CD4-positive, CD25-positive, alpha-beta regulatory T cell (primary cell): ENCODE measurements around the gene HGF. TPM values are rescaled to one million over a fixed set of nuclear protein-coding genes. Genes with fewer than 3 reads are reported as not detected.

Experiments used
- ATAC-seq, 2 donors: fragments of 150-1000 bp; cut with Tn5 transposase; one replicate each; pipeline ENCODE4 v1.10.0; 2021; ENCODE audit warnings: low read depth in 2 of 2, moderate number of reproducible peaks in 2 of 2, moderate library complexity in 1 of 2
- DNase-seq, 3 donors: peaks; one replicate each; pipeline versions ENCODE4 v3.0.0 to v3.0.0-alpha.2; 2012 to 2022; ENCODE audit warnings: mixed read lengths in 1 of 3
- H3K27ac ChIP-seq: one replicate; pipeline ENCODE4 v1.7.0; 2013; ENCODE audit warnings: mild to moderate bottlenecking, low read length; ENCODE audit not compliant: insufficient read depth, poor library complexity, severe bottlenecking
- H3K27me3 ChIP-seq: one replicate; pipeline ENCODE4 v1.7.0; 2013; ENCODE audit warnings: low read length; ENCODE audit not compliant: control insufficient read depth, insufficient read depth
- H3K36me3 ChIP-seq: one replicate; pipeline ENCODE4 v1.7.0; 2013; ENCODE audit warnings: mild to moderate bottlenecking, low read length, moderate library complexity; ENCODE audit not compliant: control insufficient read depth, insufficient read depth
- H3K4me1 ChIP-seq: 2 replicates; pipeline ENCODE4 v1.7.0; 2013; ENCODE audit warnings: mild to moderate bottlenecking, low read length; ENCODE audit not compliant: insufficient read depth, control insufficient read depth, poor library complexity, severe bottlenecking
- H3K4me3 ChIP-seq: one replicate; pipeline ENCODE4 v1.7.0; 2013; ENCODE audit warnings: low read depth, mild to moderate bottlenecking, low read length, moderate library complexity
- H3K9me3 ChIP-seq, 2 experiments: 1 replicate in 1 of 2; 2 replicates in 1 of 2; pipeline ENCODE4 v1.7.0; 2013; ENCODE audit warnings: low read length in 2 of 2, mild to moderate bottlenecking in 1 of 2, moderate library complexity in 1 of 2; ENCODE audit not compliant: control insufficient read depth in 2 of 2
- H3K27ac Mint-ChIP-seq, 3 donors: one replicate each; pipeline ENCODE4 v1.8.0; 2020 to 2022; ENCODE audit warnings: mild to moderate bottlenecking in 3 of 3, mixed read lengths in 3 of 3, moderate library complexity in 2 of 3
- H3K27me3 Mint-ChIP-seq: one replicate; pipeline ENCODE4 v1.8.0; 2022; ENCODE audit warnings: mild to moderate bottlenecking, mixed read lengths
- H3K36me3 Mint-ChIP-seq: one replicate; pipeline ENCODE4 v1.8.0; 2020; ENCODE audit warnings: mixed read lengths
- H3K4me1 Mint-ChIP-seq, 4 donors: one replicate each; pipeline ENCODE4 v1.8.0; 2020 to 2022; ENCODE audit warnings: mixed read lengths in 4 of 4, mild to moderate bottlenecking in 1 of 4
- H3K4me3 Mint-ChIP-seq, 4 donors: one replicate each; pipeline ENCODE4 v1.8.0; 2020 to 2022; ENCODE audit warnings: mild to moderate bottlenecking in 4 of 4, mixed read lengths in 4 of 4, moderate library complexity in 3 of 4
- H3K9me3 Mint-ChIP-seq, 7 donors: one replicate each; pipeline ENCODE4 v1.8.0; 2020 to 2022; ENCODE audit warnings: mixed read lengths in 7 of 7, mild to moderate bottlenecking in 3 of 7, moderate library complexity in 2 of 7
- polyA plus RNA-seq, 4 donors: library from polyadenylated mRNA; unstranded; fragments of 300-500 nt; fragmentation: Illumina TruSeq; gene quantifications; one replicate each; pipeline ENCODE4 v1.2.3, GENCODE V29; 2021
- total RNA-seq: library from RNA; stranded (reverse); gene quantifications from one replicate; pipeline ENCODE4 v1.2.3, GENCODE V29; 2022

The HGF gene
- total and polyA plus RNA-seq, 5 donors from 2014 or later: 0.57 TPM; not detected in 4

- no peak for ATAC-seq
- Mint-ChIP-seq H3K27ac (no peak overlapping the region), H3K36me3 (no peaks in the 10 kb centered on the region), H3K4me1 (no peaks in the 10 kb centered on the region), H3K27me3 (no peaks in the 10 kb centered on the region), H3K4me3 (no peak overlapping the region), H3K9me3 (peaks cover 6 to 18% (median 7%) of the 10 kb centered on the region in 7 donors)
- Histone ChIP-seq H3K4me1 (no peaks in the 10 kb centered on the region), H3K9me3 (peaks cover 3 to 4% of the 10 kb centered on the region in 2 experiments), H3K27me3 (no peaks in the 10 kb centered on the region), H3K4me3 (no peak overlapping the region), H3K36me3 (no peaks in the 10 kb centered on the region), H3K27ac (no peak overlapping the region)
- no peak for DNase-seq
Observed at GRCh38 chr7:81687062-81687461, 82.8 kb downstream of the HGF start.

GRCh38 chr7:81685270-81685868 lies 84.5 kb downstream of the HGF start:
- no peaks in the 10 kb centered on the region for H3K36me3 ChIP-seq
- no peak overlapping the region for H3K27ac ChIP-seq
- Mint-ChIP-seq H3K4me1 (no peaks in the 10 kb centered on the region), H3K36me3 (no peaks in the 10 kb centered on the region), H3K27me3 (no peaks in the 10 kb centered on the region), H3K27ac (no peak overlapping the region), H3K9me3 (peaks cover 5 to 13% (median 8%) of the 10 kb centered on the region in 7 donors), H3K4me3 (no peak overlapping the region)
- no peaks in the 10 kb centered on the region for H3K27me3 ChIP-seq
- H3K4me3 ChIP-seq: no peak overlapping the region
- ATAC-seq: no peak
- peaks cover 3 to 4% of the 10 kb centered on the region in 2 experiments for H3K9me3 ChIP-seq
- no peaks in the 10 kb centered on the region for H3K4me1 ChIP-seq
- DNase-seq: no peak

- no peaks in the 10 kb centered on the region for H3K36me3 ChIP-seq
- H3K27me3 ChIP-seq: no peaks in the 10 kb centered on the region
- Mint-ChIP-seq H3K36me3 (no peaks in the 10 kb centered on the region), H3K4me1 (no peaks in the 10 kb centered on the region), H3K27me3 (no peaks in the 10 kb centered on the region), H3K27ac (no peak overlapping the region), H3K9me3 (peaks cover 5 to 16% (median 8%) of the 10 kb centered on the region in 7 donors), H3K4me3 (no peak overlapping the region)
- H3K9me3 ChIP-seq: peaks cover 4 to 9% of the 10 kb centered on the region in 2 experiments
- no peaks in the 10 kb centered on the region for H3K4me1 ChIP-seq
- no peak for ATAC-seq
- no peak for DNase-seq
- no peak overlapping the region for H3K4me3 ChIP-seq
- H3K27ac ChIP-seq: no peak overlapping the region
Observed at GRCh38 chr7:81684514-81685269, 85.2 kb downstream of the HGF start.

- no peak for ATAC-seq
- Mint-ChIP-seq H3K9me3 (peaks cover 3 to 13% (median 9%) of the 10 kb centered on the region in 7 donors), H3K4me1 (no peaks in the 10 kb centered on the region), H3K27me3 (no peaks in the 10 kb centered on the region), H3K36me3 (no peaks in the 10 kb centered on the region), H3K27ac (peak overlapping the region in 1 of 3 donors; percentile 0), H3K4me3 (no peak overlapping the region)
- no peak for DNase-seq
- Histone ChIP-seq H3K27ac (no peak overlapping the region), H3K4me3 (no peak overlapping the region), H3K4me1 (no peaks in the 10 kb centered on the region), H3K9me3 (peaks cover 4 to 10% of the 10 kb centered on the region in 2 experiments), H3K27me3 (no peaks in the 10 kb centered on the region), H3K36me3 (no peaks in the 10 kb centered on the region)
Observed at GRCh38 chr7:81684033-81684432, 85.8 kb downstream of the HGF start.

GRCh38 chr7:81682873-81683272 lies 87.0 kb downstream of the HGF start:
- Histone ChIP-seq H3K27ac (no peak overlapping the region), H3K36me3 (no peaks in the 10 kb centered on the region), H3K4me1 (no peaks in the 10 kb centered on the region), H3K27me3 (no peaks in the 10 kb centered on the region), H3K4me3 (no peak overlapping the region), H3K9me3 (peaks cover 3 to 7% of the 10 kb centered on the region in 2 experiments)
- no peak overlapping the region for H3K27ac Mint-ChIP-seq
- no peaks in the 10 kb centered on the region for H3K4me1 Mint-ChIP-seq
- no peak overlapping the region for H3K4me3 Mint-ChIP-seq
- H3K9me3 Mint-ChIP-seq: peaks cover 3 to 10% (median 6%) of the 10 kb centered on the region in 7 donors
- ATAC-seq (no peak), DNase-seq (no peak)
- H3K36me3 Mint-ChIP-seq: no peaks in the 10 kb centered on the region
- H3K27me3 Mint-ChIP-seq: no peaks in the 10 kb centered on the region

- Mint-ChIP-seq H3K27ac (no peak overlapping the region), H3K4me3 (no peak overlapping the region), H3K4me1 (no peaks in the 10 kb centered on the region), H3K9me3 (peaks cover 1 to 22% (median 10%) of the 10 kb centered on the region in 7 donors), H3K27me3 (no peaks in the 10 kb centered on the region), H3K36me3 (no peaks in the 10 kb centered on the region)
- ATAC-seq (no peak), DNase-seq (no peak)
- Histone ChIP-seq H3K27ac (no peak overlapping the region), H3K4me3 (no peak overlapping the region), H3K9me3 (peaks cover 4 to 7% of the 10 kb centered on the region in 2 experiments), H3K27me3 (no peaks in the 10 kb centered on the region), H3K36me3 (no peaks in the 10 kb centered on the region), H3K4me1 (no peaks in the 10 kb centered on the region)
Observed at GRCh38 chr7:81680120-81680519, 89.7 kb downstream of the HGF start.

- no peak overlapping the region for H3K27ac Mint-ChIP-seq
- no peaks in the 10 kb centered on the region for H3K27me3 Mint-ChIP-seq
- peaks cover 3 to 7% of the 10 kb centered on the region in 2 experiments for H3K9me3 ChIP-seq
- H3K36me3 ChIP-seq: no peaks in the 10 kb centered on the region
- DNase-seq: no peak
- H3K4me1 Mint-ChIP-seq: no peaks in the 10 kb centered on the region
- ATAC-seq: no peak
- peaks cover 3 to 26% (median 9%) of the 10 kb centered on the region in 7 donors for H3K9me3 Mint-ChIP-seq
- H3K4me3 Mint-ChIP-seq: no peak overlapping the region
- H3K4me1 ChIP-seq: no peaks in the 10 kb centered on the region
- H3K27ac ChIP-seq: no peak overlapping the region
- no peaks in the 10 kb centered on the region for H3K36me3 Mint-ChIP-seq
- no peak overlapping the region for H3K4me3 ChIP-seq
- H3K27me3 ChIP-seq: no peaks in the 10 kb centered on the region
Observed at GRCh38 chr7:81676813-81677212, 93.0 kb downstream of the HGF start.
